ENCODE data around the gene PRM2. TPM values are rescaled to one million over a fixed set of nuclear protein-coding genes. Genes with fewer than 3 reads are reported as not detected.

Gene PRM2
- total RNA-seq, 1 donor from 2014 or later, result not detected

- H3K4me1 Mint-ChIP-seq (ENCODE audit: low read depth), result no peaks in the 10 kb centered on the region
- peaks cover 2% of the 10 kb centered on the region for H3K27me3 Mint-ChIP-seq (ENCODE audit: low read depth)
- no peak for TF ChIP-seq CTCF (IDR thresholded peaks at IDR 0.05)
- no peaks in the 10 kb centered on the region for H3K9me3 Mint-ChIP-seq (ENCODE audit: low read depth)
- no peak overlapping the region for H3K4me3 Mint-ChIP-seq (ENCODE audit: unreplicated experiment)
- H3K27ac Mint-ChIP-seq (ENCODE audit: unreplicated experiment), result no peak overlapping the region
- DNase-seq (ENCODE audit: low spot score), result no peak
- H3K36me3 Mint-ChIP-seq (ENCODE audit: low read depth), result no peaks in the 10 kb centered on the region
Observed at GRCh38 chr16:11231367-11231970, 44.8 kb downstream of the PRM2 start.

GRCh38 chr16:11229906-11230305, 46.4 kb downstream of the PRM2 start:
- Mint-ChIP-seq H3K9me3 (ENCODE audit: low read depth) (no peaks in the 10 kb centered on the region), H3K4me3 (ENCODE audit: unreplicated experiment) (no peak overlapping the region), H3K36me3 (ENCODE audit: low read depth) (no peaks in the 10 kb centered on the region), H3K27me3 (ENCODE audit: low read depth) (peaks cover 2% of the 10 kb centered on the region), H3K27ac (ENCODE audit: unreplicated experiment) (no peak overlapping the region), H3K4me1 (ENCODE audit: low read depth) (no peaks in the 10 kb centered on the region)
- no peak for TF ChIP-seq CTCF (IDR thresholded peaks at IDR 0.05)
- DNase-seq (ENCODE audit: low spot score), result no peak

GRCh38 chr16:11229432-11229831, 46.8 kb downstream of the PRM2 start:
- Mint-ChIP-seq H3K4me1 (ENCODE audit: low read depth) (peaks cover 3% of the 10 kb centered on the region), H3K27ac (ENCODE audit: unreplicated experiment) (no peak overlapping the region), H3K27me3 (ENCODE audit: low read depth) (peaks cover 2% of the 10 kb centered on the region), H3K4me3 (ENCODE audit: unreplicated experiment) (no peak overlapping the region), H3K9me3 (ENCODE audit: low read depth) (no peaks in the 10 kb centered on the region), H3K36me3 (ENCODE audit: low read depth) (no peaks in the 10 kb centered on the region)
- DNase-seq (ENCODE audit: low spot score), result no peak
- TF ChIP-seq CTCF (IDR thresholded peaks at IDR 0.05), result no peak

GRCh38 chr16:11225677-11226549, 50.4 kb downstream of the PRM2 start:
- Mint-ChIP-seq H3K27ac (ENCODE audit: unreplicated experiment) (no peak overlapping the region), H3K4me1 (ENCODE audit: low read depth) (peaks cover 9% of the 10 kb centered on the region)

More at GRCh38 chr16:11225677-11226549, 50.4 kb downstream of the PRM2 start:
- Mint-ChIP-seq H3K4me3 (ENCODE audit: unreplicated experiment) (no peak overlapping the region), H3K9me3 (ENCODE audit: low read depth) (no peaks in the 10 kb centered on the region), H3K27me3 (ENCODE audit: low read depth) (peaks cover 4% of the 10 kb centered on the region), H3K36me3 (ENCODE audit: low read depth) (no peaks in the 10 kb centered on the region)
- no peak for TF ChIP-seq CTCF (IDR thresholded peaks at IDR 0.05)
- DNase-seq (ENCODE audit: low spot score), result no peak

Small RNAs within 50 kb of the gene (microRNA-seq; reads per million reads assigned to microRNA genes)
- gene MIR548H2 (ENCODE audit: borderline number of aligned reads), result not detected

Other genes starting within 250 kb of the PRM2 start
- 2.7 to 4.6 TPM (median 3.6 TPM) in 3 replicates for gene SOCS1, start 20.3 kb downstream of the PRM2 start, total RNA-seq
- gene TNP2, start 7.2 kb downstream of the PRM2 start, total RNA-seq, result not detected in 3 replicates
- gene PRM3, start 2.9 kb downstream of the PRM2 start, total RNA-seq, result not detected in 3 replicates
- not detected in 3 replicates for gene PRM1, start 4.8 kb upstream of the PRM2 start, total RNA-seq
- 1.6 to 6.5 TPM (median 1.7 TPM) in 3 replicates for gene RMI2, start 69.0 kb upstream of the PRM2 start, total RNA-seq

Measured in chondrocyte (in vitro differentiated cells).